Measurements from ENCODE around the gene C10orf67.
A peak's percentile ranks its signal among the peaks of the same experiment; 100 is the strongest.
"Not testable (repeated sequence)": the region's sequence is repeated elsewhere in the genome, so short reads cannot be mapped to it uniquely, and the experiment has no call there.

C10orf67 gene

DNA sequence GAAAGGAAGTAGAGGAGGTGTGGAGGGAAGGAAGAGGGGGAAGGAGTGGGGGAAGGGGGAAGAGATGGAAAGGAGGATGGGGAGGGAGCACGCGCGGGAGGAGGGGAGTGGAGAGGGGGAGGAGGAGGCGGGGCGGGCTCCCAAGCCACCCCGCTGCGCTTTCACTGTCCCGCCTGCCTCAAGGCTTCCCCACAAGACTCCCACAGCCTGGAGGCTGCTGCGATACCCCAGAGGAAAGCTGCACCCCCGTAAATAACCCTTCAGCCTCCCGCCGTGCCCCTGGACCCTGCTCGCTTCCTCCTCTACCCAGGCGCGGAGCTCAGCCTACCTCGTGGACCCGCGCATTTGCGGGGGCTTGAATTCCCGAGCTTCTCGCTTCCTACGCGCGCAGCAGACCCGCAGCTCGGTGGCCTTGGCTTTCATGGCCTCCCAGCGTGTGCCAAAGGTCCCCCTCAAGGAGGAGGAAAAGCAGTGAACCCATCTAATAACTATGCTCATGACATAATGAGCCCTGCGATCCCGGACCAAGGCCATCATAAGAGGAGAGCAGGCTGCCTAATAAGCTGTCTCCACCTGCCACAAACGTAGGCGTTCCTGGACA, at the start of gene C10orf67:
Gene C10orf67 (minus strand): TSS at position 557 of the 601 bp plus-strand sequence. CDS start 23 bp downstream, at position 534.
- DNase-seq (ENCODE audit: low read depth in 2 of 2) = peak in 1 of 2 donors; percentile 38

GRCh38 chr10:23391821-23392220, 47.2 kb upstream of the C10orf67 start:
- DNase-seq (ENCODE audit: low read depth in 2 of 2) = no peak

- DNase-seq (ENCODE audit: low read depth in 2 of 2) = no peak
Observed at GRCh38 chr10:23390809-23391208, 46.2 kb upstream of the C10orf67 start.

GRCh38 chr10:23390408-23390807, 45.8 kb upstream of the C10orf67 start:
- not testable (repeated sequence) for DNase-seq (ENCODE audit: low read depth in 2 of 2)

- DNase-seq (ENCODE audit: low read depth in 2 of 2) = not testable (repeated sequence)
Observed at GRCh38 chr10:23387516-23387915, 42.9 kb upstream of the C10orf67 start.

- DNase-seq (ENCODE audit: low read depth in 2 of 2) = no peak
Observed at GRCh38 chr10:23386052-23386451, 41.5 kb upstream of the C10orf67 start.

GRCh38 chr10:23384364-23384763, 39.8 kb upstream of the C10orf67 start:
- DNase-seq (ENCODE audit: low read depth in 2 of 2) = no peak

DNA sequence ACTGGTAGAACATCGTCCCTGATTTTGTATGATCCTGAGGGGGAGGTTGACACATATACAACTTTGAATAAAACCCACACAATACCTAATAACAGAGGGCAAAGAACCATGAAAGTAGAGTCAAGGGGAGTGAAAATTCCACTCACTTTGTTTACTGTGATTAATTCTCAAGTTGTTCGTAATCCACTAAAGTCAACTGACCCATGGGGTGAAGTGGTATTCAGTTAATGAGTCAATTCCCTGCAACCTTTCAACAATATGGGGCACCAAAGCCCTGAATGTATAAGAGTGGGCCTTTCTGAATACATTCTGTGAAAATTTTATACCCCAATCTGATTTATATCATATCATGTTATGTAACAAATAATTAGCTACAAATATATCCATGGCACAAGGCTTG, 39.0 kb upstream of the C10orf67 start:
- DNase-seq (ENCODE audit: low read depth in 2 of 2) = no peak

GRCh38 chr10:23381298-23382040, 36.9 kb upstream of the C10orf67 start:
- no peak for DNase-seq (ENCODE audit: low read depth in 2 of 2)

DNA sequence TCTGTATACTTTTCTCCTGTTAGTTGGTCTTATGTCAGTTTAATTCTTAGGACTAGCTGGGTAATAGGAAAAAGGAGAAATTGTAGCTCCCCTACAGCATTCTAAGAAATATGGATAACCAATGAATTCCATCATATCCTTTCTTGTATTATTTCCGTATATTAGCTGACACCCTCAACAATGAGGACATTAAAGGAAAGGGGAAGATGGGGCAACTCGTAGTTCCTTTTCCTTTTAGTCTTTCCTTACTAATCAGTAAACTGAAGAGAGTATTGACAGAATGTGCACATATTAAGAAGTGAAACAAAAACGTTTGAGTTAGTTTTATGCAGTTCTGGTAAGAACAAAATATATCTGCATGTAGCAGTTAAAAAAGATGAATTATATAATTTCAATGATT, 35.1 kb upstream of the C10orf67 start:
- DNase-seq (ENCODE audit: low read depth in 2 of 2) = no peak

DNA sequence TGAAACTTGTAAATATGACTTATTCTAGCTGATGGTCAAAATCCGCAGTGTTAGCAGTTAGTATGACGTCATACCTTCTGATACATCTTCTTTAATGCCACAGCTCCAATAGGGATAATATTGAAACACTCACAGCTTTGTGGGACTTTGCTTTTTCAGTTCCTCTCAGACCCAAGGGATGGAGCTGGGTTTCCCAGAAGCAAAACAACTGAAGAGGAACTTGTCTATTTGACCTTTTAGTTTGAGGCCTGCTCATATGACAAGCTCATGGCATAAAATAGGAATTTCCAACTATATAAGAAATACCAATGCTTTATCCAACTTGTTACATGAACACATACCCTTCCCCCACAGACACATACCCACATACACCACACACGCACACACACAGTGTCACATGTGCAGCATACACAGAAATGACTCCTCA, 31.6 kb upstream of the C10orf67 start:
- DNase-seq (ENCODE audit: low read depth in 2 of 2) = no peak

GRCh38 chr10:23375366-23375765, 30.8 kb upstream of the C10orf67 start:
- DNase-seq (ENCODE audit: low read depth in 2 of 2) = no peak

- no peak for DNase-seq (ENCODE audit: low read depth in 2 of 2)
Observed at GRCh38 chr10:23373156-23373555, 28.6 kb upstream of the C10orf67 start.

- no peak for DNase-seq (ENCODE audit: low read depth in 2 of 2)
Observed at GRCh38 chr10:23371073-23371472, 26.5 kb upstream of the C10orf67 start.

- DNase-seq (ENCODE audit: low read depth in 2 of 2) = no peak
Observed at GRCh38 chr10:23370106-23370505, 25.5 kb upstream of the C10orf67 start.

GRCh38 chr10:23368816-23369640, 24.4 kb upstream of the C10orf67 start:
- DNase-seq (ENCODE audit: low read depth in 2 of 2) = no peak

- no peak for DNase-seq (ENCODE audit: low read depth in 2 of 2)
Observed at GRCh38 chr10:23367896-23368595, 23.4 kb upstream of the C10orf67 start.

GRCh38 chr10:23365417-23366030, 20.9 kb upstream of the C10orf67 start:
- not testable (repeated sequence) for DNase-seq (ENCODE audit: low read depth in 2 of 2)

DNA sequence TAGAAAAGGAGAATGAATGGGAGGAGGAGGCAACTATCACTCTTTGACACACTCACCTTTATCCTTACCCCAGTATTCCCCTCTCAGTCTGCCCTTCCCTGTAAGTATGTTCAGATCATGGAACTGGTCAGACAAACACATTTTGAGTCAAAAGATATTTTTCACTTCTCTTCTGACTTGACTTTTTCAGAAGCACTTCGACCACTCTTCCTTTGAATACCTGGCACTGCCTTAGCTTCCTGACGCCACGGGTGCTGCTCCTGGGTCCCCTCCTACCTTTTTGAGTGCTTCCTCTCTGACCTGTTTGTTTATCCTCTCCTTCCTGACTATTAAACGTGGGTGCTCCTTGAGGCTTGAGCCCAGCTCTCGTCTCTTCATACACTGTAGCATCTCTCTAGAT, 19.8 kb upstream of the C10orf67 start:
- no peak for DNase-seq (ENCODE audit: low read depth in 2 of 2)

DNA sequence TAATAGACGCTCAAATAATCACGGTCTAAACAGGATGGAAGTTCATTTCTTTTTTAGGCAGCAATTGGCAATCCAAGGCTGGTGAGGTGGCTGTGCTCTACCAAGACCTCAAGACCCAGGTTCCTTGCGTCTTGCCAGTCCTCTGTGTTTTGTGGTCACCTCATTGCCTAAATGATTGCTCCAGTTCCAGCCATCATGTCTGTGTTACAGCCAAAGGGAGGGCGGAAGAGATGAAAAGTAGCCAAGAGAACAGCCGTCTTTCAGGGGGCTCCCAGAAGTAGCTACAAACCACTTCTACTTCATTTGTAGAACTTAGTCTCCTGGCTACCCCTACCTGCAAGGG, 19.2 kb upstream of the C10orf67 start:
- DNase-seq (ENCODE audit: low read depth in 2 of 2) = no peak

Measured in stimulated activated CD4-positive, alpha-beta T cell treated with anti-CD3 and anti-CD28 coated beads, Interleukin-1b, Interleukin-23, amount 100 ng/mL, for 4 hours (primary cell).